GM10266 (cell line): ENCODE measurements around the gene SLAIN1.

ENCODE experiments used
- DNase-seq: peaks from one replicate; pipeline ENCODE4 v3.0.0; 2012; ENCODE audit errors: extremely low spot score
- TF ChIP-seq, protein P1 (sequence below): IDR thresholded peaks from 2 replicates; pipeline ENCODE4 v1.5.1; 2012; ENCODE audit warnings: mild to moderate bottlenecking, low read depth; ENCODE audit not compliant: control insufficient read depth, insufficient read depth; ENCODE audit errors: missing control alignments

The SLAIN1 gene

DNA sequence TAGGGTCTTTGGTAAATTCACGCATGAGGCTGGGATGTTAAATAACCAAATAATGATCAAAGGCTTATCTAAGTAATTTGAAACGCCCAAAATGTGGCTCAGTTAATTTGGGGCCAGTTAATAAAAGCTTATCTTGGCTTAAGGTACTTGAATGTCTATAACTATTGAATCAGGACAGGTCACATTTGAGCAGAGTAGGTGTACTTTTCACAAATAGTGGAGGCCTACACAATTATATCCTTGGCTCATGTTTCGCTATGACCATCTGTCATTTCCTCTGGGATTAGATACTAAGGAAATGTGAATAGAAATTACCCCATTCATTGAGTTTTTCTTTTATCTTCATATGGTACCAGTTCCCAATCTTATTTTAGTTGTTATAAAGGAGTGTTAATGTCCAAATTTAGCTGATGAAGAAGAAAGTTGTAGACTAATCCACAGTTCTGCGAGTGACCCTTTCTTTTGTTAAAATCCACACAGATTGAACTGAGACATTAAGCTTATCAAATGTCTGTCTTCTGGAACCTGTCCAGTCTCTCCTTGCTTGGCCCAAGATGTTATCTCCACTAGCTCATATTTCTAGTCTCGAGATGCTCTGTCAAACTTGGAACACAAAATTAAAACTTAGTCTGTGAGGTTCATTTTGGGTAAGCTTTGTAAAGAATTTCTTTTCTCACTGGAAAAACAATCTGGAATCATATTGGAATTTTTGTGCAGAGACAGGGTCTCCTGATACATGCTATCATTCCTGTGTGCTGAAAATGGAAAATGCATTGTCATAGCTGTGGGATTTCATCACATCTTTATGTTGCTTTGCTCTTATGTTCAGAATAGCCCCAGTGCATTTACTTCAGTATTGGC is 31.0 kb downstream of the SLAIN1 start:
- no peak for DNase-seq
- TF ChIP-seq, protein P1, sequence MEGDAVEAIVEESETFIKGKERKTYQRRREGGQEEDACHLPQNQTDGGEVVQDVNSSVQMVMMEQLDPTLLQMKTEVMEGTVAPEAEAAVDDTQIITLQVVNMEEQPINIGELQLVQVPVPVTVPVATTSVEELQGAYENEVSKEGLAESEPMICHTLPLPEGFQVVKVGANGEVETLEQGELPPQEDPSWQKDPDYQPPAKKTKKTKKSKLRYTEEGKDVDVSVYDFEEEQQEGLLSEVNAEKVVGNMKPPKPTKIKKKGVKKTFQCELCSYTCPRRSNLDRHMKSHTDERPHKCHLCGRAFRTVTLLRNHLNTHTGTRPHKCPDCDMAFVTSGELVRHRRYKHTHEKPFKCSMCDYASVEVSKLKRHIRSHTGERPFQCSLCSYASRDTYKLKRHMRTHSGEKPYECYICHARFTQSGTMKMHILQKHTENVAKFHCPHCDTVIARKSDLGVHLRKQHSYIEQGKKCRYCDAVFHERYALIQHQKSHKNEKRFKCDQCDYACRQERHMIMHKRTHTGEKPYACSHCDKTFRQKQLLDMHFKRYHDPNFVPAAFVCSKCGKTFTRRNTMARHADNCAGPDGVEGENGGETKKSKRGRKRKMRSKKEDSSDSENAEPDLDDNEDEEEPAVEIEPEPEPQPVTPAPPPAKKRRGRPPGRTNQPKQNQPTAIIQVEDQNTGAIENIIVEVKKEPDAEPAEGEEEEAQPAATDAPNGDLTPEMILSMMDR, result no peak

DNA sequence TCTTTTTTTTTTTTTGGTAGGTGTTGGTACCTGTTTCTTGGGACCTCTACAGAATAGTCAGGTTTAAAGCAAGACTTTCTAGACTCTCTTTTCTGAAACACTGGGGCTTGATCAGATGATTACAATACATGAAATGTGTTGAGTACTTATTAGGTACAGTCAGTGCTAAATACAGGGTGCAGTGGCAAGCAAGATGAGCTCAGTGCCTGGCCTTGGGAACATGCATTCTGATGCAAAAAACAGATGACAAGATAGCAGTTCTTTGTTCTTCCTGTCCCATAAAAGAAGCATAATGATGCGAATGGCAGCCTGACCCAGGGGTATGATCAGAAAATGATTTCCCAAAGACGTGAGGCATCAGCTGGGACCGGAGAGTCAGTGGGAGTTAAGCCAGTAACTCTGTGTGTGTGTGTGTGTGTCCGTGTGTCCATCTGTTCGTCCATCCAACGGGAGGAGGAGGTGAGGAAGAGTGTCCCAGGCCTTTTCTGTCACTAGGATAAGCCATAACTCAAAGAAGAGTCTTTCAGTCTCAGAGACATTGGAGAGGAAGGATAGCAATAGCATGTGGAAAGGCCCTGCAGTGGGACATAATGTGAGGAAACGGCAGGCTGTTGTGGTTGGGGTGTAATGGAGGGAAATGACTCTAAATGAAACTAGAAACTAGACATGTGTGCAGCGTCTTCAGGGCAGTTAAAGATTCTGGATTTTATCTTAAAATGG is 32.2 kb downstream of the SLAIN1 start:
- DNase-seq, result peak; percentile 30

DNA sequence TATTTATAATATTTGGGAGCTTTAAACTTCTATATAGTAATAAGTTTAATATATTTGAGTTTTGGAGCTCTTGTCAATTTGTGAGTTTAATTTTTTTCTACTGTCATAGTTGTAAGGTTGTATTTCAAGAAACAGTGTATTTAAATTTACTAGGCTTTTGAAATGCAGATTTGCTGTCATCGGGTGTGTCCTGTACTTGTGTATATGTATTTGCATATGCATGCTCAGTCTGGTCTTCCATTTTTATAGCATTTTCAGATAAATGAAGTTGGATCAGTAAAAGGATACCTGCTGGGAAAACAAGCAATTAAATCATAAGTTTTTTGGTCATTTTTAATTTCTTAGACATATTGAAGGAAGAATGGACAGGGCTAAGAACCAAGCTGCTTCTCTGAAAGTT is 33.1 kb downstream of the SLAIN1 start:
- no peak for DNase-seq

More for the DNA sequence above, 32.2 kb downstream of the SLAIN1 start:
- TF ChIP-seq, protein P1, result no peak

DNA sequence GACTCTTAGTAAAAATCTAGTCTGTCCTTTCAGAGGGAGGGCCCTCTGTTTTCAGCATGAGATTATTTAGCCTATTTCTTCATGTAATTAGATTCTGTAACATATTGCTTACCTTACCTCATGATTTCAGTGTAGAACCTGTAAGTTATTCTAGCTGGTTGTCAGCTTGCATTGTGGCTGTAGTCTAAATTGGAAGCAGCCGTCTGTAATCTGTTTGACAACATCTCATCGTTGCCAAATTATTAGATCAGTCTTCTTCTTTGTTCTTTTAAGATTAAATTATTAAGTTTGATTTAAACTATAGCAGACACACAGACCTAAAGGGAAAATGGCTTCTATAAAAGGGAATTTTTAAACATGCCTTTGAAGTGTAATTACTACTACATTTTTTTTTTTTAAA is 34.8 kb downstream of the SLAIN1 start:
- TF ChIP-seq, protein P1, result no peak
- DNase-seq, result no peak

More for the DNA sequence above, 33.1 kb downstream of the SLAIN1 start:
- TF ChIP-seq, protein P1, result no peak

DNA sequence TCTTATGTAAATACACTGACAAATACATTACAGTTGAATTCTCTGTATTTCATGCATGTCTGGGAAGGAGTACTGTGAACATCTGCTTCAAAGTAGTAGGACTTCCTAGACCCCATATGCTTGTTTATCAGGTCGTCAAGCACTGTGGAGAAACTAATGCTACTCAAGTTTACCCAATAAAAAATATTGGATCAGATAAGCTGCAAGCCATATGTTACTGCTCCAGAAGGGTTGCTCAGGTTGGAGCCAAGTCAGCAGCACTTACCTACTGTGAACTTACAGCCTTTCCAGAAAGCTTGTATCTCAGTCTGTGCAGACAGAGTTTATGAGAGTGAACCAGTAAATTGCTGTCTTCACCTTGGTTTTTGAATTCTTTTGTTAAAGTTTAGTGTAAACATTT is 36.2 kb downstream of the SLAIN1 start:
- TF ChIP-seq, protein P1, result no peak
- DNase-seq, result no peak

DNA sequence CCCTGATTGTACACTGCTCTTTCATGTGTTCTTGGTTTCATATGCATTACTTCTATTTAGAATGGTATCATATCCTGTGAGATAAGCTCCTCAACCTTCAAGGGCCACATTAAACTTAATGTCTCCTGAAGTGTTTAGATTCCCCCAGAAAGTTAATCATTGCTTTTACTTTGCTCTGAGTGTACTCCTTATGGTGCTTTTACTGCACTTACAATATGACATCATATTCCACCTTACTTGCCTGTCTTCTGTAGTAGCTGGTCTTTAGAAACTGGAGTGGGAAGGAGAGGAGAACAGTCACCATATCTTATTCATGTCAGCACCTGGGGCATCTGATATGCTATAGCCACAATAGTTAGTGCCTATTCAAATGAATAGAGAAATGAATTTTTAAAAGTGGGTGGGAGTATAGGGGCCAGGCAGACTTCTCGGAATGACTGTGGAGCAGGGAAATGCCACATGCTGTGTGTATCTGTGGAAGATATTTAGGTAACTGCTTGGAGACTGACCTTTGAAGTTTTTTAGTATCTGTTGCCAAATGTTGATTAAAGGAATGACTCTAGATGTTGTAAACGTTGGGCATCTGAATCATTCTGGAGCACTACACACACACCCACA is 40.2 kb downstream of the SLAIN1 start:
- TF ChIP-seq, protein P1, result no peak
- DNase-seq, result no peak

DNA sequence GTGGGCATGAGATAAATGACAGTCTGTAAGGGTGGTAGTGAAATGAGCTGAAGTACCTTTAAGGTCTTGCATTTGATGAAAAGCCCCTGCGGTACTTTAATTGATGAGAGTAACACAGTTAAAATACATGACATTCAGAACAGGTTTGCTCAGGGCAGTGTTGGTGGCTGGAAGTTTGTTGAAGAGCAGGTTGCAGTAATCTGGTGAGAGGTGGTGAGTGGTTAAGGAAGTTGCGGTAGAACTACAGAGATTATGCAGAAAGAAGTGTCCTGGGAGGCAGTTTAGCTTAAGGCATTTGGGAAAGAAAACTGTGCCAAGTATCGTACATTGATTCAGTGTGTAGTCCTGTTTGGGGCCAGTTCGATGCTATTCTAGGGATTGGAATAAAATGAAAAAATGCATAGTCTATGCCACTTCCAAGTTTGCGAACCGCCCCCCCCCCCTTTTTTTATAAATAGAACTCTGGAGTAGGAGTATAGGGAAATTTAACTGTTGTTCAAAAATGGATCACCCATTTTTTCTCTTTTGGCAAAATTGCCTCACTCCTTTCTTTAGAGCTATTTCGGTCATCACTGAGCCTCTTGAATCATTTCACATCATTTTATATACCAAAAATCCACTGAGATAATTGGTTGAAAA is 42.7 kb downstream of the SLAIN1 start:
- TF ChIP-seq, protein P1, result no peak
- no peak for DNase-seq
